HepG2 (cell line): ENCODE measurements around the gene PTX4. TPM values are rescaled to one million over a fixed set of nuclear protein-coding genes. Genes with fewer than 3 reads are reported as not detected.

Experiments used
- HIC2 ChIP-seq: sonication (generic); formaldehyde crosslinking; IDR thresholded peaks from 2 replicates; pipeline ENCODE4 v1.9.0; 2022; ENCODE audit warnings: low read depth, missing genetic modification reagents
- HNRNPK ChIP-seq: fragments of 200-400 bp; formaldehyde crosslinking; IDR thresholded peaks from 2 replicates; pipeline ENCODE4 v1.6.1; 2018; ENCODE audit warnings: low read length, low read depth, moderate library complexity, mild to moderate bottlenecking; ENCODE audit not compliant: poor library complexity, severe bottlenecking
- POLR2G ChIP-seq: fragments of 200-400 bp; formaldehyde crosslinking; IDR thresholded peaks from 2 replicates; pipeline ENCODE4 v1.6.1; 2018; ENCODE audit warnings: mild to moderate bottlenecking, low read depth, low read length, moderate library complexity
- SMAD3 ChIP-seq: sonication (generic); formaldehyde crosslinking; IDR thresholded peaks from 2 replicates; pipeline ENCODE4 v1.4.0; 2020; ENCODE audit warnings: missing genetic modification reagents
- TEAD2 ChIP-seq: sonication (generic); formaldehyde crosslinking; IDR thresholded peaks from 2 replicates; pipeline ENCODE4 v1.9.0; 2021; ENCODE audit warnings: missing genetic modification reagents
- ZFAT ChIP-seq: sonication (generic); formaldehyde crosslinking; conservative IDR thresholded peaks from 2 replicates; pipeline ENCODE4 v1.8.1; 2023; ENCODE audit warnings: missing genetic modification reagents, inconsistent platforms
- ZFP36L1 ChIP-seq: sonication (generic); formaldehyde crosslinking; IDR thresholded peaks from 2 replicates; pipeline ENCODE4 v1.8.0; 2022; ENCODE audit warnings: mild to moderate bottlenecking, missing genetic modification reagents, moderate library complexity
- ZNF589 ChIP-seq: sonication (generic); formaldehyde crosslinking; conservative IDR thresholded peaks from 2 replicates; pipeline ENCODE4 v1.8.0; 2022; ENCODE audit warnings: mild to moderate bottlenecking, moderate library complexity, missing genetic modification reagents
- ZNF720 ChIP-seq: sonication (generic); formaldehyde crosslinking; IDR thresholded peaks from 2 replicates; pipeline ENCODE4 v1.4.0; 2020; ENCODE audit warnings: missing genetic modification reagents
- ZNF766 ChIP-seq: sonication (generic); formaldehyde crosslinking; IDR thresholded peaks from 2 replicates; pipeline ENCODE4 v1.5.0; 2020; ENCODE audit warnings: missing genetic modification reagents, borderline replicate concordance
- ZNF773 ChIP-seq: sonication (generic); formaldehyde crosslinking; IDR thresholded peaks from 2 replicates; pipeline ENCODE4 v1.4.0; 2020; ENCODE audit warnings: missing genetic modification reagents, borderline replicate concordance
- ZNF777 ChIP-seq: sonication (generic); formaldehyde crosslinking; IDR thresholded peaks from 2 replicates; pipeline ENCODE4 v1.4.0; 2020; ENCODE audit warnings: missing genetic modification reagents
- ZNF841 ChIP-seq: sonication (generic); formaldehyde crosslinking; IDR thresholded peaks from 2 replicates; pipeline ENCODE4 v1.8.1; 2023; ENCODE audit warnings: missing genetic modification reagents, borderline replicate concordance
- polyA plus RNA-seq, 8 experiments: library from polyadenylated mRNA; depleted of rRNA in 3 of 8; stranded (reverse) in 7 of 8; unstranded in 1 of 8; fragments of >200 nt; fragmentation: Illumina TruSeq in 4 of 8; extraction: Trizol in 4 of 8; gene quantifications; 2 replicates each; pipeline versions ENCODE4 v1.2.1 to v1.2.3, GENCODE V29; 2011 to 2016; ENCODE audit warnings: low read depth in 4 of 8, missing spikeins in 1 of 8, mixed read lengths in 1 of 8; ENCODE audit not compliant: insufficient read depth in 1 of 8
- total RNA-seq, 5 experiments: library from RNA; depleted of rRNA; stranded (reverse); fragments of >200 nt; fragmentation: Illumina TruSeq; extraction: Trizol; gene quantifications; 2 replicates each; pipeline ENCODE4 v1.2.3, GENCODE V29; 2016; ENCODE audit warnings: low read depth in 1 of 5
- TF ChIP-seq, protein P1 (sequence below): sonication (generic); formaldehyde crosslinking; IDR thresholded peaks from 2 replicates; pipeline ENCODE4 v1.5.0; 2020; ENCODE audit warnings: missing genetic modification reagents
- TF ChIP-seq, protein P2 (sequence below): IDR thresholded peaks from 2 replicates; pipeline ENCODE4 v1.6.1; 2016; ENCODE audit warnings: low read depth
- TF ChIP-seq, protein P3 (sequence below): sonication (generic); formaldehyde crosslinking; IDR thresholded peaks from 2 replicates; pipeline ENCODE4 v1.5.1; 2020; ENCODE audit warnings: missing genetic modification reagents, mild to moderate bottlenecking, borderline replicate concordance

The PTX4 gene
- total and polyA plus RNA-seq, 2 of the 13 experiments (the other 11 are each of a cell fraction or from before 2014, with no cell fraction given) = 0.04 TPM; not detected in 1

- TF ChIP-seq, protein P1, sequence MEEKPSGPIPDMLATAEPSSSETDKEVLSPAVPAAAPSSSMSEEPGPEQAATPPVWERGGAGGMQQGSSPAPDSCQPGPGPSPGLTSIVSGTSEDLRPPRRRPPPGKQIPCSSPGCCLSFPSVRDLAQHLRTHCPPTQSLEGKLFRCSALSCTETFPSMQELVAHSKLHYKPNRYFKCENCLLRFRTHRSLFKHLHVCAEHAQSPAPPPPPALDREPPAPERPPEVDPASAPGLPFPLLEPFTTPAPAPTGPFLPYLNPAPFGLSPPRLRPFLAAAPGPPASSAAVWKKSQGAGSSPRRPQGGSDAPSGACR = no peak; the same call in 1 of the 2 replicates
- TF ChIP-seq, protein P2, sequence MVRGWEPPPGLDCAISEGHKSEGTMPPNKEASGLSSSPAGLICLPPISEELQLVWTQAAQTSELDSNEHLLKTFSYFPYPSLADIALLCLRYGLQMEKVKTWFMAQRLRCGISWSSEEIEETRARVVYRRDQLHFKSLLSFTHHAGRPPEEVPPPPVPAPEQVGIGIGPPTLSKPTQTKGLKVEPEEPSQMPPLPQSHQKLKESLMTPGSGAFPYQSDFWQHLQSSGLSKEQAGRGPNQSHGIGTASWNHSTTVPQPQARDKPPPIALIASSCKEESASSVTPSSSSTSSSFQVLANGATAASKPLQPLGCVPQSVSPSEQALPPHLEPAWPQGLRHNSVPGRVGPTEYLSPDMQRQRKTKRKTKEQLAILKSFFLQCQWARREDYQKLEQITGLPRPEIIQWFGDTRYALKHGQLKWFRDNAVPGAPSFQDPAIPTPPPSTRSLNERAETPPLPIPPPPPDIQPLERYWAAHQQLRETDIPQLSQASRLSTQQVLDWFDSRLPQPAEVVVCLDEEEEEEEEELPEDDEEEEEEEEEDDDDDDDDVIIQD (CRISPR knock-in tag) = 0 out of 2 replicates have a peak, but pooled peaks have one; percentile 22
- TF ChIP-seq ZFAT (CRISPR knock-in tag) (peak; percentile 79), HNRNPK (peak; percentile 68), ZNF766 (peak; percentile 82; the same call in 1 of the 2 replicates), ZNF773 (CRISPR knock-in tag) (peak; percentile 28; the same call in 1 of the 2 replicates), ZNF841 (CRISPR knock-in tag) (peak; percentile 83; the same call in 1 of the 2 replicates), ZNF720 (CRISPR knock-in tag) (no peak), ZNF589 (CRISPR knock-in tag) (peak; percentile 92), POLR2G (peak; percentile 95), ZFP36L1 (peak; percentile 95), TEAD2 (CRISPR knock-in tag) (peak; percentile 95; the same call in 1 of the 2 replicates), ZNF777 (CRISPR knock-in tag) (peak; percentile 57; the same call in 1 of the 2 replicates), HIC2 (CRISPR knock-in tag) (peak; percentile 37; the same call in 1 of the 2 replicates), SMAD3 (peak; percentile 77; the same call in 1 of the 2 replicates)
- TF ChIP-seq, protein P3, sequence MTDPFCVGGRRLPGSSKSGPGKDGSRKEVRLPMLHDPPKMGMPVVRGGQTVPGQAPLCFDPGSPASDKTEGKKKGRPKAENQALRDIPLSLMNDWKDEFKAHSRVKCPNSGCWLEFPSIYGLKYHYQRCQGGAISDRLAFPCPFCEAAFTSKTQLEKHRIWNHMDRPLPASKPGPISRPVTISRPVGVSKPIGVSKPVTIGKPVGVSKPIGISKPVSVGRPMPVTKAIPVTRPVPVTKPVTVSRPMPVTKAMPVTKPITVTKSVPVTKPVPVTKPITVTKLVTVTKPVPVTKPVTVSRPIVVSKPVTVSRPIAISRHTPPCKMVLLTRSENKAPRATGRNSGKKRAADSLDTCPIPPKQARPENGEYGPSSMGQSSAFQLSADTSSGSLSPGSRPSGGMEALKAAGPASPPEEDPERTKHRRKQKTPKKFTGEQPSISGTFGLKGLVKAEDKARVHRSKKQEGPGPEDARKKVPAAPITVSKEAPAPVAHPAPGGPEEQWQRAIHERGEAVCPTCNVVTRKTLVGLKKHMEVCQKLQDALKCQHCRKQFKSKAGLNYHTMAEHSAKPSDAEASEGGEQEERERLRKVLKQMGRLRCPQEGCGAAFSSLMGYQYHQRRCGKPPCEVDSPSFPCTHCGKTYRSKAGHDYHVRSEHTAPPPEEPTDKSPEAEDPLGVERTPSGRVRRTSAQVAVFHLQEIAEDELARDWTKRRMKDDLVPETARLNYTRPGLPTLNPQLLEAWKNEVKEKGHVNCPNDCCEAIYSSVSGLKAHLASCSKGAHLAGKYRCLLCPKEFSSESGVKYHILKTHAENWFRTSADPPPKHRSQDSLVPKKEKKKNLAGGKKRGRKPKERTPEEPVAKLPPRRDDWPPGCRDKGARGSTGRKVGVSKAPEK = no peak
Measured at GRCh38 chr16:1474796-1475551, 13.8 kb downstream of the PTX4 start, which contains the start of gene CLCN7 (continued).
